Osteoblast (primary cell): Measurements from ENCODE around the gene MESP2. TPM values are rescaled to one million over a fixed set of nuclear protein-coding genes. Genes with fewer than 3 reads are reported as not detected.
A peak's percentile ranks its signal among the peaks of the same experiment; 100 is the strongest.

Experiments
- DNase-seq: peaks from one replicate; pipeline ENCODE4 v3.0.0; 2011; ENCODE audit warnings: low spot score, mixed read lengths; ENCODE audit not compliant: insufficient read length; ENCODE audit errors: missing footprints
- H2AFZ ChIP-seq: 2 replicates; pipeline ENCODE4 v1.6.0; 2011; ENCODE audit warnings: mild to moderate bottlenecking, low read length
- H3K27ac ChIP-seq: 2 replicates; pipeline ENCODE4 v1.5.1; 2011; ENCODE audit warnings: mild to moderate bottlenecking, low read depth, low read length, moderate library complexity
- H3K27me3 ChIP-seq: 2 replicates; pipeline ENCODE4 v1.6.0; 2012; ENCODE audit warnings: mild to moderate bottlenecking, control low read depth, inconsistent platforms, low read length, moderate library complexity; ENCODE audit not compliant: insufficient read depth
- H3K36me3 ChIP-seq: 2 replicates; pipeline ENCODE4 v1.5.1; 2011; ENCODE audit warnings: mild to moderate bottlenecking, low read length, control low read depth, moderate library complexity; ENCODE audit not compliant: insufficient read depth
- H3K4me1 ChIP-seq: 2 replicates; pipeline ENCODE4 v1.5.1; 2011; ENCODE audit warnings: mild to moderate bottlenecking, low read length, control low read depth, moderate library complexity; ENCODE audit not compliant: insufficient read depth
- H3K4me2 ChIP-seq: 2 replicates; pipeline ENCODE4 v1.6.0; 2011; ENCODE audit warnings: mild to moderate bottlenecking, low read length; ENCODE audit not compliant: insufficient read depth
- H3K4me3 ChIP-seq: fragments of 200-600 bp; sonication (generic); 3 replicates; pipeline ENCODE4 v1.5.1; 2012; ENCODE audit warnings: mild to moderate bottlenecking, low read length, inconsistent platforms; ENCODE audit not compliant: insufficient read depth
- H3K79me2 ChIP-seq: 2 replicates; pipeline ENCODE4 v1.6.0; 2012; ENCODE audit warnings: mild to moderate bottlenecking, low read length, control low read depth, inconsistent platforms; ENCODE audit not compliant: insufficient read depth
- H3K9me3 ChIP-seq: 2 replicates; pipeline ENCODE4 v1.5.1; 2011; ENCODE audit warnings: low read depth, low read length, control low read depth
- H4K20me1 ChIP-seq: 2 replicates; pipeline ENCODE4 v1.6.0; 2012; ENCODE audit warnings: mild to moderate bottlenecking, low read length, control low read depth; ENCODE audit not compliant: insufficient read depth
- CTCF ChIP-seq: IDR thresholded peaks from 2 replicates; pipeline ENCODE4 v1.5.1; 2011; ENCODE audit warnings: mild to moderate bottlenecking, low read depth, low read length, moderate library complexity; ENCODE audit errors: extremely low read depth
- total RNA-seq: library from RNA; depleted of rRNA; stranded (reverse); fragments of >200 nt; gene quantifications from 2 replicates; pipeline ENCODE4 v1.2.3, GENCODE V29; 2012

Gene MESP2
- total RNA-seq, 1 donor: 0.72 TPM

GRCh38 chr15:89746386-89746780, 29.7 kb upstream of the MESP2 start:
- Histone ChIP-seq H3K4me3 (no peak overlapping the region), H2AFZ (no peak overlapping the region), H3K27me3 (peaks cover 3% of the 10 kb centered on the region), H3K4me1 (no peaks in the 10 kb centered on the region), H3K79me2 (no peaks in the 10 kb centered on the region), H3K4me2 (no peak overlapping the region), H3K36me3 (no peaks in the 10 kb centered on the region), H4K20me1 (no peaks in the 10 kb centered on the region), H3K27ac (no peak overlapping the region), H3K9me3 (no peaks in the 10 kb centered on the region)
- no peak for TF ChIP-seq CTCF
- no peak for DNase-seq

DNA sequence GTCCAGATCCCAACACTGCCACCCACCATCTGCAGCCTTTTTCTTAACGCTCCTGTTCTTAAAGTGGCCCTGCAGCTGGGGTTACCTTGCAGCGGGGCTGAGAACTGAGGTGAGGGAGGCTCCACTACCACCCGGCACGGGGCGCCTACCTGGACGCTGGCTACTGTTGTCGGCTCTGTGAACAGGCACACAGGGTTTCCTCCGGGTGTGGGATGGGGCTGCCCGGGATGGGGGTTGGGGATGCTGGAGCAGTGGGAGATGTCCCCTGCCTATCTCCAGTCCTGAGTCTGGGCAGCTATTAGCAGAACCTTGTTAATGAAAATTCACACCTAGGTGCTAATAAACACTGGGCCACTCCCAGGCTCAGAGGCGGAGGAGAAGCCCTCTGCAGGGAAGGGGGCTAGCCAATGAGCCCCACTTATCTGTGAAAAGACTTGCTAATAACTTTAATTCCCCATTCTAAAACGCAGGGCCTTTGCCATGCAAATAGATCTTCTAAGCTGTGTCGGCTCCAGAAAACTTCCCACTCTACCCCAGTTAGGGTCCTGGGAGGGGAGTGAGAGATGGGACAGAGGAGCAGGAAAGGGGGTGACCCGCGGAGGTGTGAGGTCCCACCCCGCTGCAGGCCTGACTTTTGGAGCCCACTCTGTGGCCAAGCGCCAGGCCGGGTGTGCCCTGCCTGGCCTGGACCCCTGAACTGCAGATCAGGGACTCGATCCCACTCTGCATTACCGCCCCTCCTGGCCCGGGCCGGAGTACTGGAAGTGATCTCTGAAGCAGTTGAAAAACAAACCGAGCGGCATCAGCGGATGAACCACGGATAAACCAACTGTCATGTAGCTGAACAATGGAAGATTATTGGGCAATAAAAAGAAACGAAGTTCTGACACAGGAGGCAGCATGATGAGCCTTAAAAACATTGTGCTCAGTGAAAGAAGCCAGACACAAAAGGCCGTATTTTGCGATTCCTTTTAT, 28.1 kb upstream of the MESP2 start:
- DNase-seq: peak; percentile 74
- Histone ChIP-seq H3K79me2 (no peaks in the 10 kb centered on the region), H3K9me3 (no peaks in the 10 kb centered on the region), H2AFZ (no peak overlapping the region), H4K20me1 (no peaks in the 10 kb centered on the region), H3K36me3 (no peaks in the 10 kb centered on the region), H3K27me3 (peaks cover 3% of the 10 kb centered on the region), H3K4me1 (no peaks in the 10 kb centered on the region), H3K4me2 (no peak overlapping the region), H3K27ac (no peak overlapping the region), H3K4me3 (no peak overlapping the region)
- no peak for TF ChIP-seq CTCF

GRCh38 chr15:89749054-89749453, 27.1 kb upstream of the MESP2 start:
- H3K36me3 ChIP-seq: no peaks in the 10 kb centered on the region
- no peaks in the 10 kb centered on the region for H3K79me2 ChIP-seq
- no peak for DNase-seq
- TF ChIP-seq CTCF: no peak
- H3K9me3 ChIP-seq: no peaks in the 10 kb centered on the region
- H3K4me2 ChIP-seq: no peak overlapping the region
- no peaks in the 10 kb centered on the region for H4K20me1 ChIP-seq
- H3K4me3 ChIP-seq: no peak overlapping the region
- H3K4me1 ChIP-seq: no peaks in the 10 kb centered on the region
- no peak overlapping the region for H3K27ac ChIP-seq
- H3K27me3 ChIP-seq: peaks cover 3% of the 10 kb centered on the region
- H2AFZ ChIP-seq: no peak overlapping the region

DNA sequence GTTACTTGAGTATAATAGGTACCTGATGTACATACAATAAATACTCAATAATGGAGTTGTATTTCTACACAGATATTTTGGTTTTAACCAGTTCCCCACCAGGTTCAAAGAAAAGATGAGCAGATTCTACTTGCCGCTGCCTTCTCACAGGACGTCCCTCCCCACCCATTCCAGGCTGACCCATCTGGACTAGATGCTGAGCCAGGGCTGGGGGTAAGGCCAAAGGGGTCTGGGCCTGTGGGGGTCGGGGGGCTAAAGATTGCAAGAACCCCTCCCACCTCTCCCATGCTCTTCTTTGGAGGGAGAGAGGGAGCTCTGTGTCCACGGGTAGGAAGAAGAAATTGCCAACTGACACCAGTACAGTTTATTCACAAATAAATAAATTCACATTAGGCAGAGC, 26.6 kb upstream of the MESP2 start:
- Histone ChIP-seq H2AFZ (peak overlapping the region; percentile 93), H3K36me3 (no peaks in the 10 kb centered on the region), H3K27me3 (peaks cover 3% of the 10 kb centered on the region), H3K4me3 (peak overlapping the region; percentile 82), H3K27ac (no peak overlapping the region), H4K20me1 (no peaks in the 10 kb centered on the region), H3K79me2 (no peaks in the 10 kb centered on the region), H3K4me2 (peak overlapping the region; percentile 77), H3K9me3 (no peaks in the 10 kb centered on the region), H3K4me1 (no peaks in the 10 kb centered on the region)
- DNase-seq: no peak
- TF ChIP-seq CTCF: no peak
